Peyer's patch (tissue), 4 donors: ENCODE data around the gene MSANTD2. TPM values are rescaled to one million over a fixed set of nuclear protein-coding genes. Genes with fewer than 3 reads are reported as not detected.

ENCODE experiments used
- DNase-seq, 3 donors: peaks; one replicate each; pipeline ENCODE4 v3.0.0-alpha.2; 2017 to 2019
- H3K27ac ChIP-seq, 4 donors: fragments of 200-600 bp; sonication (generic); one replicate each; pipeline ENCODE4 v1.5.1; 2016 to 2019
- H3K27me3 ChIP-seq, 2 donors: fragments of 200-600 bp; sonication (generic); one replicate each; pipeline ENCODE4 v1.5.1; 2019
- H3K36me3 ChIP-seq, 3 donors: fragments of 200-600 bp; sonication (generic); one replicate each; pipeline ENCODE4 v1.5.1; 2016 to 2019
- H3K4me1 ChIP-seq, 4 donors: fragments of 200-600 bp; sonication (generic); one replicate each; pipeline ENCODE4 v1.5.1; 2016 to 2019
- H3K4me3 ChIP-seq, 4 donors: fragments of 200-600 bp; sonication (generic); 1 replicate in 3 of 4; 2 replicates in 1 of 4; pipeline ENCODE4 v1.5.1; 2016 to 2019; ENCODE audit warnings: mild to moderate bottlenecking in 1 of 4
- H3K9me3 ChIP-seq, 4 donors: fragments of 200-600 bp; sonication (generic); one replicate each; pipeline ENCODE4 v1.5.1; 2016 to 2019; ENCODE audit warnings: mild to moderate bottlenecking in 1 of 4
- POLR2A ChIP-seq, 2 donors: fragments of 450-650 bp; IDR thresholded peaks; one replicate each; pipeline ENCODE4 v1.5.1; 2017; ENCODE audit warnings: antibody characterized with exemption in 2 of 2, mild to moderate bottlenecking in 2 of 2, moderate library complexity in 2 of 2
- total RNA-seq, 4 donors: library from RNA; depleted of rRNA; stranded (reverse); fragments of >200 nt; gene quantifications; one replicate each; pipeline ENCODE4 v1.1.0, GENCODE V29; 2016
- TF ChIP-seq, protein P1 (sequence below), 6 experiments: fragments of 450-650 bp in 4 of 6; fragments of 200-600 bp in 2 of 6; sonication (generic) in 1 of 6; IDR thresholded peaks; one replicate each; pipeline ENCODE4 v1.5.1; 2017 to 2019; ENCODE audit warnings: antibody characterized with exemption in 6 of 6, mild to moderate bottlenecking in 3 of 6, moderate library complexity in 1 of 6

MSANTD2 gene
- total RNA-seq, 4 donors from 2014 or later = 16.5 to 33.8 (median 17.3) TPM

DNA sequence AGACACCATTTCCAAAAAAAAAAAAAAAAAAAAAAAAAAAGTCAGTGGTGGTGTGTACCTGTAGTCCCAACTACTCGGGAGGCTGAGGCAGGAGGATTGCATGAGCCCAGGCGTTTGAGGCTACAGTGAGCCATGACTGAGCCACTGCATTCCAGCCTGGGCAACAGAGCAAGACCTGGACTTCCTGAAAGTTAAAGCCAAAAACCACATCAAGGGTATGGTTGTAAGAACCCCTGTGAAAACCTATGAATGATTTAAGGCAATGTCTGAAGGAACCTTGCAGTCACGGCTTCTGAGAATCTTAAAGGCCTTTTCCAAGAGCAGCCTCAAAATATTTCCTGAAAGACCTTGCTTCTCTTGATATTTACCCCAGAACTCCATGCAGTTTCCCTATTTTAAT is 30.5 kb upstream of the MSANTD2 start:
- H3K9me3 ChIP-seq = no peaks in the 10 kb centered on the region
- H3K36me3 ChIP-seq = no peaks in the 10 kb centered on the region
- DNase-seq = no peak
- H3K27ac ChIP-seq = no peak overlapping the region
- TF ChIP-seq POLR2A (IDR thresholded peaks at IDR 0.05) = no peak
- TF ChIP-seq, protein P1, sequence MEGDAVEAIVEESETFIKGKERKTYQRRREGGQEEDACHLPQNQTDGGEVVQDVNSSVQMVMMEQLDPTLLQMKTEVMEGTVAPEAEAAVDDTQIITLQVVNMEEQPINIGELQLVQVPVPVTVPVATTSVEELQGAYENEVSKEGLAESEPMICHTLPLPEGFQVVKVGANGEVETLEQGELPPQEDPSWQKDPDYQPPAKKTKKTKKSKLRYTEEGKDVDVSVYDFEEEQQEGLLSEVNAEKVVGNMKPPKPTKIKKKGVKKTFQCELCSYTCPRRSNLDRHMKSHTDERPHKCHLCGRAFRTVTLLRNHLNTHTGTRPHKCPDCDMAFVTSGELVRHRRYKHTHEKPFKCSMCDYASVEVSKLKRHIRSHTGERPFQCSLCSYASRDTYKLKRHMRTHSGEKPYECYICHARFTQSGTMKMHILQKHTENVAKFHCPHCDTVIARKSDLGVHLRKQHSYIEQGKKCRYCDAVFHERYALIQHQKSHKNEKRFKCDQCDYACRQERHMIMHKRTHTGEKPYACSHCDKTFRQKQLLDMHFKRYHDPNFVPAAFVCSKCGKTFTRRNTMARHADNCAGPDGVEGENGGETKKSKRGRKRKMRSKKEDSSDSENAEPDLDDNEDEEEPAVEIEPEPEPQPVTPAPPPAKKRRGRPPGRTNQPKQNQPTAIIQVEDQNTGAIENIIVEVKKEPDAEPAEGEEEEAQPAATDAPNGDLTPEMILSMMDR (IDR thresholded peaks at IDR 0.05) = no peak
- no peaks in the 10 kb centered on the region for H3K4me1 ChIP-seq
- no peaks in the 10 kb centered on the region for H3K27me3 ChIP-seq
- no peak overlapping the region for H3K4me3 ChIP-seq

- no peaks in the 10 kb centered on the region for H3K36me3 ChIP-seq
- no peak for DNase-seq
- no peak for TF ChIP-seq POLR2A (IDR thresholded peaks at IDR 0.05)
- H3K9me3 ChIP-seq = no peaks in the 10 kb centered on the region
- no peak overlapping the region for H3K4me3 ChIP-seq
- no peaks in the 10 kb centered on the region for H3K27me3 ChIP-seq
- no peaks in the 10 kb centered on the region for H3K4me1 ChIP-seq
- no peak overlapping the region for H3K27ac ChIP-seq
Measured at GRCh38 chr11:124829986-124830385, 29.8 kb upstream of the MSANTD2 start.

DNA sequence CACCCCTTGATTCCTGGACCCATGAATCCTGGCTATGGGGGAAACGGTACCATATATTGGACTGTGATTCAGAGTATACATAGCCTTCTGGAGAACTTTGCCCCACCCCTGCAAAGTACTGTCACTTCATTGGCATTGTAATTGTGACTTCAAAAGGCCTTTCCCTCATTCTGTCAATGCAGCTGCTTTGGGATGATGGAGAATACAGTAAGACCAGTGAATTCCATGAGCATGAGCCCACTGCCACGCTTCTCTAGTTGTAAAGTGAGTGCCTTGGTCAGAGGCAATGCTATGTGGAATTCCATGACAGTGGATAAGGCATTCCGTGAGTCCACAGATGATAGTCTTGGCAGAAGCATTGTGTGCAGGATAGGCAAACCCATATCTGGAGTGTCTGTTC is 25.7 kb upstream of the MSANTD2 start:
- H3K27me3 ChIP-seq = no peaks in the 10 kb centered on the region
- TF ChIP-seq POLR2A (IDR thresholded peaks at IDR 0.05) = no peak
- TF ChIP-seq, protein P1 (IDR thresholded peaks at IDR 0.05) = no peak
- H3K4me1 ChIP-seq = peaks cover 0 to 6% (median 0%) of the 10 kb centered on the region in 4 donors

GRCh38 chr11:124823512-124824376 is 23.5 kb upstream of the MSANTD2 start:
- Histone ChIP-seq H3K4me3 (no peak overlapping the region), H3K36me3 (no peaks in the 10 kb centered on the region), H3K9me3 (no peaks in the 10 kb centered on the region), H3K27me3 (no peaks in the 10 kb centered on the region), H3K27ac (no peak overlapping the region), H3K4me1 (peaks cover 0 to 6% (median 0%) of the 10 kb centered on the region in 4 donors)
- no peak for DNase-seq
- no peak for TF ChIP-seq POLR2A (IDR thresholded peaks at IDR 0.05)
- TF ChIP-seq, protein P1 (IDR thresholded peaks at IDR 0.05) = no peak

More for the DNA sequence above, 25.7 kb upstream of the MSANTD2 start:
- Histone ChIP-seq H3K36me3 (no peaks in the 10 kb centered on the region), H3K4me3 (no peak overlapping the region), H3K9me3 (no peaks in the 10 kb centered on the region), H3K27ac (no peak overlapping the region)
- no peak for DNase-seq

- Histone ChIP-seq H3K4me1 (peaks cover 0 to 6% (median 0%) of the 10 kb centered on the region in 4 donors), H3K27ac (no peak overlapping the region), H3K9me3 (no peaks in the 10 kb centered on the region), H3K4me3 (no peak overlapping the region), H3K36me3 (no peaks in the 10 kb centered on the region), H3K27me3 (no peaks in the 10 kb centered on the region)
- DNase-seq = no peak
- TF ChIP-seq, protein P1 (IDR thresholded peaks at IDR 0.05) = no peak
- no peak for TF ChIP-seq POLR2A (IDR thresholded peaks at IDR 0.05)
Measured at GRCh38 chr11:124821995-124822730, 22.0 kb upstream of the MSANTD2 start.

DNA sequence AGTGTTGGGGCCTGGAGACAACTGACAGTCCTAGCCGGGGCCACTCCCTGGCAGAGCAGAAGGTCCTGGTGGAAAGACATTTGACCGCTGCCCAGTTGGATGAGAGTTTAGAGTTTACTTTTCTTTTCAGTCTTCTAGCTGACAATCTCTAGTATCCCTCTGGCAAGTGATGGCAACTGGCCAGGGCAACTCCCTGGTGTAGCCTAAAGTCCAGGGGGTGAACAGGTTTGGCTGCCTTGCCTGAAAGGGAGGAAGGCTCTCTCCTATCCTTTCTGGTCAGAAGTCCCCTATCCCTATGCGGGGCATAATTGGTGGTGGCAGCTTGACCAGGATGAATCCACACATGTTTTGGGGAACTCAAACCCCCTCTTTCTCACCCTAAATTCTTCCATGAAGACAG is 16.8 kb upstream of the MSANTD2 start:
- Histone ChIP-seq H3K36me3 (no peaks in the 10 kb centered on the region), H3K27ac (no peak overlapping the region)
- DNase-seq = no peak

More for the DNA sequence above, 16.8 kb upstream of the MSANTD2 start:
- Histone ChIP-seq H3K4me3 (no peak overlapping the region), H3K27me3 (no peaks in the 10 kb centered on the region), H3K9me3 (no peaks in the 10 kb centered on the region), H3K4me1 (no peaks in the 10 kb centered on the region)
- no peak for TF ChIP-seq POLR2A (IDR thresholded peaks at IDR 0.05)
- TF ChIP-seq, protein P1 (IDR thresholded peaks at IDR 0.05) = no peak
